ENCODE results near the gene HS1BP3.

The HS1BP3 gene

GRCh38 chr2:20615466-20616241 is 35.2 kb downstream of the HS1BP3 start:
- DNase-seq = no peak

DNA sequence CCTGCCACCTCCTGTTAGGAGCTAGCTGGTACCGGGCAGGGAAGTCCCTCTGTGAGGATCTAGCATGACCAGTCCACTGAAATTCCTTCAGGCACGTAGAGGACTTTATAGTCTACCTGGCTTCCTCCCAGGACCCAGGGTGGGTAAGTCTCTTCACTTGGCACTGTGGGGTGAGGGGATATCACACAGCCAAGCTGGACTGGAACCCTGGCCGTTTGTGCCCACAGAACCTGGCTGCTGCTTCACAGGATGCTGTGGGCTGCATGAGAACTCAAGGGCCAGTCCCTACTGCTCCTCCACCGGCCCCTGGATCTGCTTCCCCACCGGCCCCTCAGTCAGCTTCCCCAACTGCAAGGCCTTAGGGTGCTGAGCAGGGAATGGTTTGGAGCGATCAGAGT is 35.8 kb downstream of the HS1BP3 start:
- DNase-seq = no peak

DNA sequence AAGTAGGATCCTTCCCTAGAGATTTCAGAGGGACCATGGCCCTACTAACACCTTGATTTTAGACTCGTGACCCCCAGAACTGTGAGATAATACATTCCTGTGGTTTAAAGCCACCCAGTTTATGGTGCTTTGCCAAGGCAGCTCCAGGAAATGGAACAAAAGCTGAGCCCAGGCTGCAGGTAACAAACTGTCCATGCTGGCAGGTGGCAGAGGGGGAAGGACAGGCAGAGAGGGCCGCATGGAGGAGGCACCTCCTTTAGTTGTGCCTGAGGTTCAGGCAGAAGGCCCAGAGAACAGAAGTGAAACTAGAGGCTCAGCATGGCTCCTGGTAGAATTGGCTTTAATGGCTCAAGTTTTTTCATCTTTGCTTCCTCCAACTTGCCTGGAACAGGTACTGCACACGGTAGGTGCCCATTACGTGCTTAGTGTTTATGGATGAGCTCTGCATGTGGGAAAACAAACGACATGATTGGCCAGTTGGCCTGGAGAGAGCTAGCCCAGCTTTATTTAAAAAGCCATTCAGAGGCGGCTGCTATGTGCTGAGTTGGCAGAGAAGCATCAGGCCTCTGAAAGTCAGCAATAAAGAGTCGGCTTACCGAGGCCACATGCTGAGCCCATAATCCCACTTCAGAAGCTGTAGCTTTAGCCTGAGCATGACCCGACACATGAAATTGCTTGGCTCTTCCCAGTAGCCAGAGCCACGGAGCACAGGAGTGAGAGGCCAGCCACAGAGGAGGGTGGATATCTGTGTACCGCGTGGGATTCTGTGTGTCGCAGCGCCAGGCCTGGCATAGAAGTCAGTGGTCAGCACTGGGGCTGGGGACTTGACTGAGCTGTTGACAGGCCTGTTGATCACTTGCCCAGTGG is 36.5 kb downstream of the HS1BP3 start:
- DNase-seq = no peak

DNA sequence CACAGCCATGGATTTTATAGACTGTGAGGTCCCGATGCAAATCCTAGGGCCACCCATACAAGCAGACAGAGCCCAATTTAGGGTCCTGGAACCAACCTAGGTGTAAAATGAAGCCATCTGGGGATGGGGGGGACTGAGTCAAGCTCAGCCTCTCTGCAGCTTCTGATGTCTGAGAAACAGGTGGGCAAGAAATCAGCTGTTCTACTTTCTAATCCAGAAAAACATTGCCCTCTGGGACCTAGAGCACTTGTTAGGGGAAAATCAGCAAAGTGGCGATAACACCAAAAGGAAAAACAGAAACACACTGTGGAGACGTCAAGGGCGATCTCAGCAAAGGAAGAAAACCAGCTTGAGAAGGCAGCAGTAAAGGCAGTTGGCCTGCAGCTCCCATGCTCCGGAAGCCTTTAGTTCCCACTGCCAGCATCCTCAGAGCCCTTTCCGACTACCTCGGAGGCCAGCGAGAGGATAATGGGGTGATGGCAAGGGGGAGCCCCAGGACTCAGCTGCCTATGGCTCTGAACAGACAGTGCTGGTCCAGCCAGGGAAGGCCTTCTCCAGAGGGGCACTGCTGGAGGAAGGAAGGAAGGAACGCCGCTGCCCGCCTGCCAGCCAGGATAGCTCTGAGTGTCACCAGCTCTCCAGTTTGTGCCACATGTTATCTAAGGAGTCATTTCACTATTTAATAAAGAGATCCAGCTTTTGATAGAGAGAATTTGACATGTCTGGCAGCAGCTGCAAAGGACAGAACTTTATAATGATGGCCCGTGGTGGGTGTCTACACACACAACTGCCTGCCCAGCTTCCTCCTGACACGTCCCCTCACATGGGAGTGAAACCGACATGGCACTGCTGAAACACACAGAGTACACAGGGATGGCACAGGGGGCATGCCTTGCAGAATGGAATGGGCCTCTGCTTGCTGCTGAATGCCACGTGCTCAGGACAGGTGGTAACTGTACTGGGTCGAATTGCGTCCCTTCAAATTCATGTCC is 37.7 kb downstream of the HS1BP3 start:
- no peak for DNase-seq

DNA sequence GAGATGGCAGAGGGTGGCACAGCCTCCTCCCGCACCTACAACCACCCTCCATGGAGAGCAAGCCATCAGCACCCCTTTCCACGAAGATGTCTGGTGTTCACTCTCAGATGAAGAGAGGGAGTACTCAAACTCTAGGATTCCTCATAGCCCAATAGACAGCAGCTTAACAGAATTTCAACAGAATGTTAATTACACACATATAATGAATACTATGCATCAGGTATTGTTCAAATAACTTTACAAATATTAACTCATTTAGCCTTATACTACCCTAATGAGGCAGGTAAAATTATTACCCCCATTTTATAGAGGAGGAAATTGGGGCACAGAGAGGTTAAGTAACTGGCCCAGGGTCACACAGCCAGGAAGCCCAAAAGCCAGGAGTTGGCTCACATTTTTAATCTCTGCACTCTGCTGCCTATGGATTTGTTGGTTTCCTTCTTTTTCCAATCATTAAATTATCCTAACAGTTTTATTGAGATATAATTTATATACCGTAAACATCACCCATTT is 39.0 kb downstream of the HS1BP3 start:
- no peak for DNase-seq

DNA sequence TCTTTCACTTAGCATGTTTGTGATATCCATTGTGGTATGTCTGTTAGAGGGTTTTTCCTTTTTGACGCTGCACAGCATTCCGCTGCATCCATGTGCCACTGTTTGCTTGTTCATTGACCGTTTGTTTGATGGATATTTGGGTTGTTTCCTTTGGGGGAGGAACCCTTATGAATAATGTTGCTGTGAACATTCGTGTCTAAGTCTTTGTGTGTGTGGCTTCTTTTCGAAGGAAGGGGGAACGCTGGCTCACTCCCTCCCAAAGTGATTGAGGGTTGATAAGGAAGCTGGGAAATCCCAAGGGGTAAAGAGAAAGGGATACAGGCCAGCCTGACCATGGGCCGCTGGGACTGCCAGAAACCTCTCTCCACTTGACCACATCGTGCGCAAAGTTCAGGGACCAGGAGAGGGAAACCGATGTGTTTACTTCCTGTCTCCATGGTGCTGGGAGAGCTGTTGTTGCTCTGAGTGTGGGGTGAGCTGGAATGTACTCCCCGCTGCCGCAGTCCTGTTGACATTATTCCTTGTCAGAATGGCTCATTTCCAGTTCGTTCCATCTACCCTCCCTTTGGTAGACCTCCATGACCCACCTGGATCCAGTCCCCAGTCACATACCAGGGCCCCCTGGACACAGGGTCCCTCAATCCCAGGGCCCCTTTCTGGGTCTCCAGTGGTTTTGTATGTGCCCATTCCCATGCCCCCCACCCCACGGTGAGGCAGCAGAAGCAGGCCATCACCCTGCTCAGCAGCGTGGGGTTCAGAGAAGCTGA is 39.6 kb downstream of the HS1BP3 start:
- no peak for DNase-seq

- no peak for DNase-seq
These were observed 40.9 kb downstream of the HS1BP3 start for GRCh38 chr2:20609995-20610357.

DNA sequence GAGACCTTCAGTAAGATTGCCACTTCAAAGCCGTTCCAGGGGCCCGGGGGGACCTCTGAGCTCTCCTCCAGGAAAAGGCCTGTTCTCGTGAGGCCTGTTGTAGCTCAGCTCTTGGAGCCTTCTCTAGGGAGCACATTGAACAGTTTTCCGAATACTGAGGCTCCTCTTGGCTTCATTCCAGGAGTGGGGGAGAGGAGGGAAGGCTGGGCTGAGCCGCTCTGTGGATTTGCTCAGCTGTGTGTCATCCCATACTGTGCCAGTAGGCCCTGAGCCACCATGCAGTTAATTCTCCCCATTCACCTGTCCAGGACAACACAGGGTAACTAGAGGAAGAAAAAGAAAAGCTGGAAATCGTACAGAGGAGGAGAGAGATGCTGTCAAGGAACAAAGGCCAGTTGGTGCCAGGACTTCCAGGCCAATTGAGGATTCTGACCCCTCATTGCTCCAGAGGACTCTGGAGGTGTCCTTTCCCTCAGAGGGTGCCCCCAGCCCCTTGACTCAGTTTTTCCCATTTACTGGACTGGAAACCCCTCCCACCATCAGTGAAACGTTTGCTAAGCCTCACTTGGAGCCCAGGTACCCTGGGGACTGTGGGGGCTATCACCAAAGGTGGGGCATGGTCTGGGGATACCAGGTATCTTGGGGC is 41.4 kb downstream of the HS1BP3 start:
- no peak for DNase-seq

GRCh38 chr2:20608666-20609348 is 42.1 kb downstream of the HS1BP3 start:
- DNase-seq = no peak

DNA sequence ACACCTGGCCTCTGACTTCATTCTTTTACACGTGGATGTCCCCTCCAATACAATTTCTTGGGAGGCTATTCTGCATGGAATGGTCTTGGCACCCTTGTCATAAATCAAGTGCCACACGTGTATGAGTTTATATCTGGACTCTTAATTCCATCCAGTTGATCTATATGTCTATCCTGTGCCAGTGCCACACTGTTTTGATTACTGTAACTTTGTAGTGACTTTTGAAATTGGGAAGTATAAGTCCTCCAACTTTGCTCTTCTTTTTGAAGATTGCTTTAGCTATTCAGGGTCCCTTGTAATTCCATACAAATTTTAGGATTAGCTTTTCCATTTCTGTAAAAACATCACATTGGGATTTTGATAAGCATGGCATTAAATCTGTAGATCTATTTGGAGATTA is 43.5 kb downstream of the HS1BP3 start:
- DNase-seq = no peak

GRCh38 chr2:20606198-20606597 is 44.7 kb downstream of the HS1BP3 start:
- DNase-seq = no peak

DNA sequence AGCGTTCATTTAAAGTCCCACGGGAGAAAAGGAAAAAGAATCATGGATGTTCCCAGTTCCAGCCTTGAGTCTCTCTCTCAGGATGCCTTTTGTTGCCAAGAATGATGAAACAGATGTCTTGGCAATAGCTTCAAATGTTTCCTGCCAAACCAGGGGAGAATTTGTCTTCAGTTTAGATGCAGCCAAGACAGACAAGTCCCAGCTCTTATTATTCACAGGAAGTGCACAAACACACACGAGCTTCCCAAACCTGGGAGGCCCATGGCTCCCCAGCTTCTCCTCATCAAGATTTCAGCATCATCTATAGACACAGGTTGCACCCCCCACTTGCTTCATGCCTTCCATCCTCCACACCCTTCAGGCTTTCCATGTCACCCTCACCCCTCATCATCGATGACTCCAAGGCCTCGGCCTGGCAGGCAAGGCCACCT is 45.9 kb downstream of the HS1BP3 start:
- DNase-seq = no peak

- no peak for DNase-seq
These were observed 46.4 kb downstream of the HS1BP3 start for GRCh38 chr2:20604401-20604911.

DNA sequence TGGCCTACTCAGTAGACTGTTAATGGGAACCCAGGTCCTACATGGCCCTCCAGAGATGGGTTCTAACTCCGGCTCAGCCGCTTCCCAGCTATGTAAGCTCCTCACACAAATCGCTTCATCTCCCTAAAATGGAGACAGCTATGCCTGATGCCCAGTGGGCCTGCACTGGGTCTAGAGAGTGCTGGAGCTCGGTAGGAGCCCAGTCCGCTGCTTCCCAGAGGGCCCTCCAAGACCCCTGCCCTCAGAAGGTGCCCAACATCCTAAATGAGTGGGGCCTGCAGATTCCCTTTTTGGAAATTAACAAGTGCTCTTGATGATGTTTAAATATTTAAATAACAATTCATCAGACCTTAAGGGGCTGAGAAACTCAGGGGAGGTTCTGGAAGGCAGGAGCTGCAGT is 47.1 kb downstream of the HS1BP3 start:
- DNase-seq = no peak

DNA sequence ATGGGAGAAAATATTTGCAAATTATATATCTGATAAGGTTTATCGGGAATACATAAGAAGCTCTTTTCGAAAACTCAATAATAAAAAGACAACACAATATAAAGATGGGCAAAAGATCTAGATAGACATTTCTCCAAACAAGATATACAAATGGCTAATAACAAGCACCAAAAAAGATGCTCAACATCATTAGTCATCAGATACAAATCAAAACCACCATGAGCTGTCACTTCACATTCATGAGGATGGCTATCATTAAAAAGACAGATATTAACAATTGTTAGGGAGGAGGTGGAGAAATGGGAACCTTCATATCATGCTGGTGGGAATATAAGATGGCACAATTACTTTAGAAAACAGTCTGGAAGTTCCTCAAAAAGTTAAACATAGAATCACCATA is 48.1 kb downstream of the HS1BP3 start:
- no peak for DNase-seq

GRCh38 chr2:20600756-20601325 is 50.1 kb downstream of the HS1BP3 start:
- no peak for DNase-seq

GRCh38 chr2:20599861-20600461 is 50.9 kb downstream of the HS1BP3 start:
- DNase-seq = no peak

DNA sequence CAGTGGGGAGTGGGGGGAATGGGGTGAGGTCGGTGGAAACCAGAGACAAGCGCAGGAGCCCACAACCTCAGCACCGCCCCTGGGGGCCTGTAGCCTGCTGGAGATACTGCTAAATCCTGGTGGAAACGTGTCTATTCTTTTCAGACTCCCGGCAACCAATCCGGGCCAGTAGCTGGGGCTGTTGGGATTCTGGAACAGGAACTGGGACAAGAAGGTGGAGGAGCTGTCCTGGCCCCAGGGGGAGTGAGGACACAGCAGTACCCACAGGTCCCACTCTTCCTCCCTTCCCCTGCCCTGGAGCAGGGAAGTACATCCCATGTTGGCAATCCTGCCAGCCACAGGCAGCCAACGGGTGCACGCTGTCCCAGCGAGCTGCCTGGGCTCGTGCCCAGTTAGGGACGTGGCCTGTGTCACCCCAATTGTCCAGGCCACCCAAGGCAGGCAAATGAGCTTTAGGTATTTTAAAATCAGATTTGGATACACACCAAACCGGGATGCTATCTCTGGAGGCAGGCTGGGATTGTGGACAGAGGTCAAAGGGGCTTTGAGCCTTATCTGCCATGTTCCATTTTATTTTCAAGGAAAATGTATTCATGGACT is 51.8 kb downstream of the HS1BP3 start:
- DNase-seq = no peak

DNA sequence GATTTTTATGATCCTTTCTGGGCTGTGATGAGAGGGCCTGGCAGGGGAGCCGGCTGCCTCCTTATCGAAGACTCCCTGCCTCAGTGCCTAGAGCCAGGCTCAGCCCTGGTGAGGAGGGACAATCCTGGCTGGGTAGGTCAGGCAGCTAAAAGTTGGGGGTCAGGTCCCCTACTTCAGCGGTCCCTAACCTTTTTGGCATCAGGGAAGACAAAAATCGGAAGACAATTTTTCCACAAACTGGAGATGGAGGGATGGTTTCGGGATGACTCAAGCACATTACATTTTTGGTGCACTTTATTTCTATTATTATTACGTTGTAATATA is 53.1 kb downstream of the HS1BP3 start:
- no peak for DNase-seq

Measured in stimulated activated naive CD4-positive, alpha-beta T cell (primary cell).